Calu3 (cell line): ENCODE measurements around the gene SLC13A2. TPM values are rescaled to one million over a fixed set of nuclear protein-coding genes. Genes with fewer than 3 reads are reported as not detected.

Experiments
- BruUV-seq: library from RNA; stranded (reverse); fragments of 400-500 nt; replicated peaks from 2 replicates; lab custom pipeline; 2021; lab: Mats Ljungman, UMichigan
- CTCF ChIA-PET: fragments of 300-600 bp; sonication (Branson Sonifier 250); formaldehyde crosslinking; loops from one replicate; lab custom pipeline; 2022; ENCODE audit warnings: antibody characterized with exemption; lab: Charles Lee
- DNase-seq: peaks from one replicate; pipeline ENCODE4 v3.0.0; 2022
- H3K27ac Mint-ChIP-seq: one replicate; pipeline ENCODE4 v1.8.0; 2022; ENCODE audit warnings: mixed read lengths; ENCODE audit not compliant: unreplicated experiment
- H3K27me3 Mint-ChIP-seq: one replicate; pipeline ENCODE4 v1.8.0; 2022; ENCODE audit warnings: mixed read lengths; ENCODE audit not compliant: unreplicated experiment
- H3K36me3 Mint-ChIP-seq: one replicate; pipeline ENCODE4 v1.8.0; 2022; ENCODE audit warnings: mild to moderate bottlenecking, moderate library complexity, mixed read lengths; ENCODE audit not compliant: insufficient read depth, unreplicated experiment
- H3K4me1 Mint-ChIP-seq: one replicate; pipeline ENCODE4 v1.8.0; 2022; ENCODE audit warnings: mild to moderate bottlenecking, low read depth, mixed read lengths; ENCODE audit not compliant: unreplicated experiment
- H3K4me3 Mint-ChIP-seq: one replicate; pipeline ENCODE4 v1.8.0; 2022; ENCODE audit warnings: mild to moderate bottlenecking, low read depth, moderate library complexity, mixed read lengths; ENCODE audit not compliant: unreplicated experiment
- H3K9me3 Mint-ChIP-seq: one replicate; pipeline ENCODE4 v1.8.0; 2022; ENCODE audit warnings: low read depth, mixed read lengths; ENCODE audit not compliant: unreplicated experiment
- intact Hi-C: fragments of 100-400 bp; cut with micrococcal nuclease; formaldehyde crosslinking; loops from one replicate; pipeline ENCODE4 v1.10.0; 2022; ENCODE audit not compliant: unreplicated experiment
- total RNA-seq: library from RNA; stranded (reverse); gene quantifications from 2 replicates; pipeline ENCODE4 v1.2.3, GENCODE V29; 2022
- TF ChIP-seq, protein P1 (sequence below): fragments of 200-600 bp; IDR thresholded peaks from one replicate; pipeline ENCODE4 v1.8.0; 2022; ENCODE audit warnings: antibody characterized with exemption; ENCODE audit not compliant: unreplicated experiment

Gene SLC13A2
- total RNA-seq, 1 experiment from 2014 or later: not detected

GRCh38 chr17:28511858-28512461, 38.5 kb downstream of the SLC13A2 start:
- no peak overlapping the region for H3K4me3 Mint-ChIP-seq
- no peaks in the 10 kb centered on the region for H3K36me3 Mint-ChIP-seq
- no TSS peak for BruUV-seq
- CTCF ChIA-PET: no interaction called here
- intact Hi-C loops: no loop called here
- DNase-seq: no peak
- H3K27me3 Mint-ChIP-seq: peaks cover 98% of the 10 kb centered on the region
- H3K27ac Mint-ChIP-seq: no peak overlapping the region
- H3K9me3 Mint-ChIP-seq: no peaks in the 10 kb centered on the region
- peaks cover 6% of the 10 kb centered on the region for H3K4me1 Mint-ChIP-seq
- TF ChIP-seq, protein P1, sequence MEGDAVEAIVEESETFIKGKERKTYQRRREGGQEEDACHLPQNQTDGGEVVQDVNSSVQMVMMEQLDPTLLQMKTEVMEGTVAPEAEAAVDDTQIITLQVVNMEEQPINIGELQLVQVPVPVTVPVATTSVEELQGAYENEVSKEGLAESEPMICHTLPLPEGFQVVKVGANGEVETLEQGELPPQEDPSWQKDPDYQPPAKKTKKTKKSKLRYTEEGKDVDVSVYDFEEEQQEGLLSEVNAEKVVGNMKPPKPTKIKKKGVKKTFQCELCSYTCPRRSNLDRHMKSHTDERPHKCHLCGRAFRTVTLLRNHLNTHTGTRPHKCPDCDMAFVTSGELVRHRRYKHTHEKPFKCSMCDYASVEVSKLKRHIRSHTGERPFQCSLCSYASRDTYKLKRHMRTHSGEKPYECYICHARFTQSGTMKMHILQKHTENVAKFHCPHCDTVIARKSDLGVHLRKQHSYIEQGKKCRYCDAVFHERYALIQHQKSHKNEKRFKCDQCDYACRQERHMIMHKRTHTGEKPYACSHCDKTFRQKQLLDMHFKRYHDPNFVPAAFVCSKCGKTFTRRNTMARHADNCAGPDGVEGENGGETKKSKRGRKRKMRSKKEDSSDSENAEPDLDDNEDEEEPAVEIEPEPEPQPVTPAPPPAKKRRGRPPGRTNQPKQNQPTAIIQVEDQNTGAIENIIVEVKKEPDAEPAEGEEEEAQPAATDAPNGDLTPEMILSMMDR: no peak

DNA sequence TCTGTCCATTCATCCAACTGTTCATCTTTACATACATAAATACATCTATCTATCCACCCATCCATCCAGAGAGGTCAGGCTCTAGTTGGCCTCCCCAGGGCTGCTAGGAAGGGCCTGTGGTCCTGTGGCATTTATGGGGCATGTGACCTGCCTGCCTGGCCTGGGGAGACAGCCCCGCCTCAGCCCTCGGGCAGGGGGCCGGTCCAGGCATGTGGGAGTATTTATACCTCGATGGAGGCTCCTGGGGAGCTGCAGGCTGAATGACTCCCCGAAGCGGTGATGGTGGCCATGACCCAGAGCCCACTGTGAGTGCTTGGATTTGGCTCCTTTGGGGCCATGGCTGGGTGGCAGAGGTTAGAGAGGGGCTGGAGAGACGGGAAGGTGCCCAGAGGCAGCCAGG, 40.0 kb downstream of the SLC13A2 start:
- peaks cover 92% of the 10 kb centered on the region for H3K27me3 Mint-ChIP-seq
- no TSS peak for BruUV-seq
- intact Hi-C loops: no loop called here
- TF ChIP-seq, protein P1: no peak
- CTCF ChIA-PET: no interaction called here
- H3K27ac Mint-ChIP-seq: no peak overlapping the region
- peaks cover 2% of the 10 kb centered on the region for H3K4me1 Mint-ChIP-seq
- H3K36me3 Mint-ChIP-seq: no peaks in the 10 kb centered on the region
- no peaks in the 10 kb centered on the region for H3K9me3 Mint-ChIP-seq
- no peak for DNase-seq
- H3K4me3 Mint-ChIP-seq: no peak overlapping the region

DNA sequence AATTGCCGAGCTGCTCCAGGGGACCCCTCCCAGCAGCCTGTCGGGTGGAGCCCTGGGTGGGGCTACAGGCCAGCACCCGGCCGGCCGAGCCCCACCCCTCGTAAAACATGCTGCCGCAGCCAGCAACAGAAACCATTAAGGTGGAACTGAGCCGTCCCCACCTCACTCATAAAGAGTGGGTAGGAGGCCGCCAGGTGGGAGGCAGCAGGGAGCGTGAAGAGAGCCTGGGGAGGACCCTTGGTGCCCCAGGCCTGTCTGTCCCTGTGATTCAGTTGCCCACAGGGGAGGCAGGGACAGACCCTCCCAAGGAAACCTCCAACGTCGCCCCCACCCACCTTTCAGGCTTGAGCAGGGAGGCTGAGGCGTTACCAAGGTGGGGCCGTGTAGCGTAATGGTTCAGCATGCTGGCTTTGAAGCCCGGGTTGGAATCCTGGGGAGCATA, 41.1 kb downstream of the SLC13A2 start:
- CTCF ChIA-PET: no interaction called here
- TF ChIP-seq, protein P1: no peak
- DNase-seq: no peak
- no peaks in the 10 kb centered on the region for H3K9me3 Mint-ChIP-seq
- no peaks in the 10 kb centered on the region for H3K36me3 Mint-ChIP-seq
- H3K4me3 Mint-ChIP-seq: no peak overlapping the region
- BruUV-seq: no TSS peak
- peaks cover 91% of the 10 kb centered on the region for H3K27me3 Mint-ChIP-seq
- no peak overlapping the region for H3K27ac Mint-ChIP-seq
- no peaks in the 10 kb centered on the region for H3K4me1 Mint-ChIP-seq
- intact Hi-C loops: no loop called here

GRCh38 chr17:28515518-28515917, 42.1 kb downstream of the SLC13A2 start:
- no TSS peak for BruUV-seq
- Mint-ChIP-seq H3K27ac (no peak overlapping the region), H3K27me3 (peaks cover 82% of the 10 kb centered on the region), H3K4me1 (no peaks in the 10 kb centered on the region), H3K4me3 (no peak overlapping the region), H3K9me3 (no peaks in the 10 kb centered on the region), H3K36me3 (no peaks in the 10 kb centered on the region)
- no peak for DNase-seq
- intact Hi-C loops: no loop called here
- CTCF ChIA-PET: no interaction called here
- TF ChIP-seq, protein P1: no peak
